H9 (cell line): ENCODE measurements around the gene KCNMB2. TPM values are rescaled to one million over a fixed set of nuclear protein-coding genes. Genes with fewer than 3 reads are reported as not detected.

Source experiments
- DNase-seq: peaks from one replicate; pipeline ENCODE4 v3.0.0-alpha.2; 2017
- H2AFZ ChIP-seq: one replicate; pipeline ENCODE4 v1.6.1; 2013; ENCODE audit warnings: mild to moderate bottlenecking, low read length, control low read depth, moderate library complexity
- H2AK5ac ChIP-seq: 2 replicates; pipeline ENCODE4 v1.6.1; 2013; ENCODE audit warnings: low read length, control low read depth, mixed read lengths; ENCODE audit not compliant: insufficient read length
- H2BK120ac ChIP-seq: one replicate; pipeline ENCODE4 v1.6.1; 2013; ENCODE audit warnings: low read depth, mild to moderate bottlenecking, low read length, control low read depth, inconsistent platforms; ENCODE audit not compliant: poor library complexity, severe bottlenecking
- H2BK12ac ChIP-seq: 2 replicates; pipeline ENCODE4 v1.6.1; 2013; ENCODE audit warnings: low read length, control low read depth, mixed read lengths, low read depth; ENCODE audit not compliant: insufficient read length
- H2BK15ac ChIP-seq: 2 replicates; pipeline ENCODE4 v1.6.1; 2013; ENCODE audit warnings: low read depth, low read length, control low read depth
- H2BK20ac ChIP-seq: one replicate; pipeline ENCODE4 v1.6.1; 2013; ENCODE audit warnings: low read depth, mild to moderate bottlenecking, low read length, control low read depth, inconsistent platforms; ENCODE audit not compliant: poor library complexity, severe bottlenecking
- H2BK5ac ChIP-seq: 2 replicates; pipeline ENCODE4 v1.6.1; 2013; ENCODE audit warnings: low read length, control low read depth, mixed read lengths; ENCODE audit not compliant: insufficient read length
- H3K14ac ChIP-seq: 2 replicates; pipeline ENCODE4 v1.6.1; 2013; ENCODE audit warnings: low read length, control low read depth; ENCODE audit not compliant: insufficient read depth
- H3K18ac ChIP-seq: 2 replicates; pipeline ENCODE4 v1.6.1; 2013; ENCODE audit warnings: low read depth, mild to moderate bottlenecking, mixed read lengths, low read length, control low read depth; ENCODE audit not compliant: insufficient read length
- H3K23ac ChIP-seq: 2 replicates; pipeline ENCODE4 v1.6.1; 2013; ENCODE audit warnings: low read length, control low read depth, mixed read lengths, low read depth; ENCODE audit not compliant: insufficient read length
- H3K23me2 ChIP-seq: 2 replicates; pipeline ENCODE4 v1.6.1; 2013; ENCODE audit warnings: low read depth, mild to moderate bottlenecking, mixed read lengths, low read length, control low read depth; ENCODE audit not compliant: insufficient read length, poor library complexity, severe bottlenecking
- H3K27ac ChIP-seq: 2 replicates; pipeline ENCODE4 v1.5.1; 2013; ENCODE audit warnings: low read length, control low read depth, mixed read lengths, low read depth; ENCODE audit not compliant: insufficient read length
- H3K27me3 ChIP-seq: 2 replicates; pipeline ENCODE4 v1.6.1; 2013; ENCODE audit warnings: low read length, control low read depth, inconsistent platforms; ENCODE audit not compliant: insufficient read depth
- H3K4ac ChIP-seq: 2 replicates; pipeline ENCODE4 v1.6.1; 2013; ENCODE audit warnings: low read depth, mild to moderate bottlenecking, control low read depth, inconsistent platforms, low read length, moderate library complexity
- H3K4me1 ChIP-seq: 2 replicates; pipeline ENCODE4 v1.6.1; 2013; ENCODE audit warnings: low read length, control low read depth, inconsistent platforms; ENCODE audit not compliant: insufficient read depth
- H3K4me2 ChIP-seq: 2 replicates; pipeline ENCODE4 v1.6.1; 2013; ENCODE audit warnings: low read length, control low read depth, mixed read lengths; ENCODE audit not compliant: insufficient read length, insufficient read depth
- H3K56ac ChIP-seq: 2 replicates; pipeline ENCODE4 v1.6.1; 2013; ENCODE audit warnings: low read depth, mild to moderate bottlenecking, mixed read lengths, low read length, control low read depth; ENCODE audit not compliant: insufficient read length
- H3K79me1 ChIP-seq: 2 replicates; pipeline ENCODE4 v1.6.1; 2013; ENCODE audit warnings: low read depth, mild to moderate bottlenecking, moderate library complexity, low read length, control low read depth, inconsistent platforms; ENCODE audit not compliant: insufficient read depth, poor library complexity, severe bottlenecking
- H3K79me2 ChIP-seq: 2 replicates; pipeline ENCODE4 v1.6.1; 2013; ENCODE audit warnings: low read length, control low read depth, inconsistent platforms; ENCODE audit not compliant: insufficient read depth
- H3K9ac ChIP-seq: 2 replicates; pipeline ENCODE4 v1.6.1; 2013; ENCODE audit warnings: low read length, control low read depth, mixed read lengths; ENCODE audit not compliant: insufficient read length; ENCODE audit errors: extremely low read depth
- H3K9me3 ChIP-seq: one replicate; pipeline ENCODE4 v1.6.1; 2013; ENCODE audit warnings: low read depth, low read length, inconsistent platforms; ENCODE audit not compliant: control insufficient read depth
- H3T11ph ChIP-seq: one replicate; pipeline ENCODE4 v1.6.1; 2013; ENCODE audit warnings: mild to moderate bottlenecking, low read length, control low read depth, inconsistent platforms
- H4K20me1 ChIP-seq: one replicate; pipeline ENCODE4 v1.6.1; 2013; ENCODE audit not compliant: control insufficient read depth, insufficient read length, insufficient read depth
- H4K5ac ChIP-seq: 2 replicates; pipeline ENCODE4 v1.6.1; 2013; ENCODE audit warnings: low read depth, mild to moderate bottlenecking, mixed read lengths, low read length, control low read depth; ENCODE audit not compliant: insufficient read length
- H4K8ac ChIP-seq: replicated peaks from 2 replicates; pipeline ENCODE4 v1.6.1; 2013; ENCODE audit warnings: low read length, control low read depth, mixed read lengths, low read depth; ENCODE audit not compliant: insufficient read length
- H4K91ac ChIP-seq: 2 replicates; pipeline ENCODE4 v1.6.1; 2013; ENCODE audit warnings: low read depth, mild to moderate bottlenecking, moderate library complexity, mixed read lengths, low read length, control low read depth; ENCODE audit not compliant: insufficient read length
- H3K27ac Mint-ChIP-seq, 3 experiments: 2 replicates in 2 of 3; 3 replicates in 1 of 3; pipeline ENCODE4 v1.8.0; 2020 to 2021; ENCODE audit warnings: mixed read lengths in 3 of 3, mild to moderate bottlenecking in 1 of 3, moderate library complexity in 1 of 3
- H3K27me3 Mint-ChIP-seq: 2 replicates; pipeline ENCODE4 v1.8.0; 2021; ENCODE audit warnings: low read depth, mild to moderate bottlenecking, moderate library complexity, mixed read lengths
- H3K36me3 Mint-ChIP-seq, 3 experiments: 2 replicates in 2 of 3; 3 replicates in 1 of 3; pipeline ENCODE4 v1.8.0; 2020 to 2021; ENCODE audit warnings: low read depth in 3 of 3, mixed read lengths in 3 of 3; ENCODE audit not compliant: insufficient read depth in 1 of 3
- H3K4me1 Mint-ChIP-seq, 2 experiments: 2 replicates each; pipeline ENCODE4 v1.8.0; 2020; ENCODE audit warnings: mixed read lengths in 2 of 2
- H3K4me3 Mint-ChIP-seq, 2 experiments: 2 replicates in 1 of 2; 3 replicates in 1 of 2; pipeline ENCODE4 v1.8.0; 2020 to 2021; ENCODE audit warnings: mild to moderate bottlenecking in 2 of 2, mixed read lengths in 2 of 2, moderate library complexity in 1 of 2
- H3K9me3 Mint-ChIP-seq, 2 experiments: 2 replicates in 1 of 2; 3 replicates in 1 of 2; pipeline ENCODE4 v1.8.0; 2020; ENCODE audit warnings: mild to moderate bottlenecking in 2 of 2, mixed read lengths in 2 of 2, moderate library complexity in 1 of 2
- WGBS: extraction: QIAGEN DNeasy Blood & Tissue Kit; methylation state at CpG from one replicate; pipeline ENCODE4 v1.1.7; 2013; ENCODE audit warnings: missing lambda C conversion rate, low lambda C conversion rate, mixed read lengths; ENCODE audit not compliant: insufficient read length; ENCODE audit errors: extremely low coverage; 5-methylcytosine and 5-hydroxymethylcytosine counted together
- total RNA-seq: library from RNA; stranded (reverse); gene quantifications from 2 replicates; pipeline ENCODE4 v1.2.1, GENCODE V29; 2021
- TF ChIP-seq, protein P1 (sequence below): fragments of 200-600 bp; sonication (generic); conservative IDR thresholded peaks from 3 replicates; pipeline ENCODE4 v1.8.0; 2021; ENCODE audit warnings: antibody characterized with exemption, mild to moderate bottlenecking

The KCNMB2 gene
- total RNA-seq, 1 experiment from 2014 or later: not detected

GRCh38 chr3:178585454-178585853 lies 49.2 kb downstream of the KCNMB2 start:
- H4K8ac ChIP-seq: no peak overlapping the region
- no peaks in the 10 kb centered on the region for H3K9me3 ChIP-seq
- TF ChIP-seq, protein P1, sequence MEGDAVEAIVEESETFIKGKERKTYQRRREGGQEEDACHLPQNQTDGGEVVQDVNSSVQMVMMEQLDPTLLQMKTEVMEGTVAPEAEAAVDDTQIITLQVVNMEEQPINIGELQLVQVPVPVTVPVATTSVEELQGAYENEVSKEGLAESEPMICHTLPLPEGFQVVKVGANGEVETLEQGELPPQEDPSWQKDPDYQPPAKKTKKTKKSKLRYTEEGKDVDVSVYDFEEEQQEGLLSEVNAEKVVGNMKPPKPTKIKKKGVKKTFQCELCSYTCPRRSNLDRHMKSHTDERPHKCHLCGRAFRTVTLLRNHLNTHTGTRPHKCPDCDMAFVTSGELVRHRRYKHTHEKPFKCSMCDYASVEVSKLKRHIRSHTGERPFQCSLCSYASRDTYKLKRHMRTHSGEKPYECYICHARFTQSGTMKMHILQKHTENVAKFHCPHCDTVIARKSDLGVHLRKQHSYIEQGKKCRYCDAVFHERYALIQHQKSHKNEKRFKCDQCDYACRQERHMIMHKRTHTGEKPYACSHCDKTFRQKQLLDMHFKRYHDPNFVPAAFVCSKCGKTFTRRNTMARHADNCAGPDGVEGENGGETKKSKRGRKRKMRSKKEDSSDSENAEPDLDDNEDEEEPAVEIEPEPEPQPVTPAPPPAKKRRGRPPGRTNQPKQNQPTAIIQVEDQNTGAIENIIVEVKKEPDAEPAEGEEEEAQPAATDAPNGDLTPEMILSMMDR: no peak
- H3K18ac ChIP-seq: no peak overlapping the region
- no peak overlapping the region for H2AFZ ChIP-seq
- H2BK120ac ChIP-seq: no peak overlapping the region
- H2AK5ac ChIP-seq: no peak overlapping the region
- H2BK12ac ChIP-seq: no peak overlapping the region
- H3K23me2 ChIP-seq: no peaks in the 10 kb centered on the region
- H3K4me1 ChIP-seq: no peaks in the 10 kb centered on the region
- no peaks in the 10 kb centered on the region for H3K36me3 Mint-ChIP-seq
- H3K27me3 ChIP-seq: no peaks in the 10 kb centered on the region
- no peak overlapping the region for H3K27ac Mint-ChIP-seq
- no peak overlapping the region for H3K14ac ChIP-seq
- no peak overlapping the region for H3K4me3 Mint-ChIP-seq
- H2BK15ac ChIP-seq: no peak overlapping the region
- H3K9ac ChIP-seq: no peak overlapping the region
- H3T11ph ChIP-seq: no peak overlapping the region
- H4K20me1 ChIP-seq: no peaks in the 10 kb centered on the region
- H3K4ac ChIP-seq: no peak overlapping the region
- peaks cover 0 to 4% of the 10 kb centered on the region in 2 experiments; a peak in 3 of 5 replicates for H3K9me3 Mint-ChIP-seq
- no peaks in the 10 kb centered on the region for H3K27me3 Mint-ChIP-seq
- no peak for DNase-seq
- H4K5ac ChIP-seq: no peak overlapping the region
- peaks cover 0 to 4% of the 10 kb centered on the region in 2 experiments; a peak in 1 of 4 replicates for H3K4me1 Mint-ChIP-seq
- no peak overlapping the region for H3K27ac ChIP-seq
- no peak overlapping the region for H2BK20ac ChIP-seq
- no CpG with 5 or more reads among the region's 1 CpG for WGBS
- H3K4me2 ChIP-seq: no peak overlapping the region
- no peak overlapping the region for H4K91ac ChIP-seq
- no peak overlapping the region for H3K23ac ChIP-seq
- H2BK5ac ChIP-seq: no peak overlapping the region
- no peaks in the 10 kb centered on the region for H3K79me1 ChIP-seq
- no peak overlapping the region for H3K56ac ChIP-seq
- H3K79me2 ChIP-seq: no peaks in the 10 kb centered on the region
